D721Med (cell line): ENCODE measurements around the gene ZBTB5.
"Not testable (repeated sequence)": the region's sequence is repeated elsewhere in the genome, so short reads cannot be mapped to it uniquely, and the experiment has no call there.

ENCODE experiments used
- DNase-seq: peaks from one replicate; pipeline ENCODE4 v3.0.0; 2011; ENCODE audit warnings: low spot score; ENCODE audit not compliant: insufficient read length
- FAIRE-seq: peaks from 2 replicates; lab custom pipeline; 2011; peaks lifted over from hg19 to GRCh38; lab: Jason Lieb, UNC
- TF ChIP-seq, protein P1 (sequence below): IDR thresholded peaks from 2 replicates; pipeline ENCODE4 v1.5.1; 2012; ENCODE audit warnings: mild to moderate bottlenecking, control low read depth; ENCODE audit not compliant: insufficient read depth; ENCODE audit errors: missing control alignments

ZBTB5 gene

DNA sequence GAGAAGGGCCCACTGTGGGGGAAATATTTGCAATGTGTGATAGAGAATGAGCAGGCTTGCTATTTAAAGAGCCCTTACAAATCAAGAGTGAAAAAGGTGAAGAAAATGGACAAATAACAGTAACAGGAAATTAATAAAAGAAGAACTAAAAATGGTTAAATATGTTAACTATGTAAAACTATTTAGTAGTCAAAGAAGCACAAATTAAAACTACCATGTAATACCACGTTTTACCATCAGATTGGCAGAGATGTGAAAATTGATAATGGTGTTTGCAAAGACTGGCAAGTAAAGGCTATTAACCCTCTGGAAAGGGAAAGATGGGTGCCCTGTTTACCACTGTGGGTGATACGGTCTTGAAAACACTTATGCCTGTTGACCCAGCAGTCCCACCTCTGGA, 65.9 kb downstream of the ZBTB5 start:
- DNase-seq (no peak), FAIRE-seq (no peak)
- TF ChIP-seq, protein P1, sequence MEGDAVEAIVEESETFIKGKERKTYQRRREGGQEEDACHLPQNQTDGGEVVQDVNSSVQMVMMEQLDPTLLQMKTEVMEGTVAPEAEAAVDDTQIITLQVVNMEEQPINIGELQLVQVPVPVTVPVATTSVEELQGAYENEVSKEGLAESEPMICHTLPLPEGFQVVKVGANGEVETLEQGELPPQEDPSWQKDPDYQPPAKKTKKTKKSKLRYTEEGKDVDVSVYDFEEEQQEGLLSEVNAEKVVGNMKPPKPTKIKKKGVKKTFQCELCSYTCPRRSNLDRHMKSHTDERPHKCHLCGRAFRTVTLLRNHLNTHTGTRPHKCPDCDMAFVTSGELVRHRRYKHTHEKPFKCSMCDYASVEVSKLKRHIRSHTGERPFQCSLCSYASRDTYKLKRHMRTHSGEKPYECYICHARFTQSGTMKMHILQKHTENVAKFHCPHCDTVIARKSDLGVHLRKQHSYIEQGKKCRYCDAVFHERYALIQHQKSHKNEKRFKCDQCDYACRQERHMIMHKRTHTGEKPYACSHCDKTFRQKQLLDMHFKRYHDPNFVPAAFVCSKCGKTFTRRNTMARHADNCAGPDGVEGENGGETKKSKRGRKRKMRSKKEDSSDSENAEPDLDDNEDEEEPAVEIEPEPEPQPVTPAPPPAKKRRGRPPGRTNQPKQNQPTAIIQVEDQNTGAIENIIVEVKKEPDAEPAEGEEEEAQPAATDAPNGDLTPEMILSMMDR, result no peak

- TF ChIP-seq, protein P1, result no peak
- DNase-seq (no peak), FAIRE-seq (no peak)
Observed at GRCh38 chr9:37398464-37399025, 66.7 kb downstream of the ZBTB5 start.

- not testable (repeated sequence) for FAIRE-seq, DNase-seq
Observed at GRCh38 chr9:37397948-37398347, 67.3 kb downstream of the ZBTB5 start.

DNA sequence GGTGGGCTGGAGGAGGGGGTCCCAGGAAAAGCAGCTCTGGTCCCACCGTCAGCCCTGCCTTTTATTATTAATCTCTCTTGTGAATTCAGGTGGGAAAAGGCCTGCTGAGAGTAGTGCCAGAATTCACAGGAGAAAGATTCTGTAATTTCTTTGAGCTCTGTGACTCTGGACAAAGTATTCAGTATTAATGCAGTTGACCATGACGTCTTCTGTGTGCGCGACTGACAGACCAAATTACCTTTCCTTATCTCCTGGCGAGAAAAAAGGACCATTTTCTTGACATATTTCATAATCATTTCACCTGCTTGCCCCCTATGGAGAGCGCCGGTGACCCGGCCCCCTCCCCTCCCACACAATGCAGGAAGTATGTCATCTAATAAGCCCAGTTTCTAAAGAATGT, 69.6 kb downstream of the ZBTB5 start:
- TF ChIP-seq, protein P1, result no peak
- FAIRE-seq (no peak), DNase-seq (no peak)

DNA sequence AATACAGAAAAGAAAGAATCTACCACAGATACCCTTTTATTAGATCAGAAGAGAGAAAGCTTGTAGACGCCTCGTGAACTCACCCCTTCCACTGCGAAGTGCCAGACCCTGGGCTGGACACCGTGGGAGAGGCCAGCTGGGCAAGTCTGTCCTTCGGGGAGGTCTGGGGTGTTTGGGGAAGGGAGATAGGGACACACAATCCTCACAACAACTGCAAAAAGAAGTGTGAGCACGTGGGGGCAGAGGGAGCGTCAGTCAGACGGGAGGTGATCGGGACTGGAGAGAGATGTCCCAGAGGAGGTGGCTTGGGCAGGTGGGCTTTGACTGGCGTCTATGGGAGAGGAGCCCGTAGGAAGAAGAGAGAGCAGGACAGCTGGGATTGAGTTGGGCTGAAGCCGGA, 70.0 kb downstream of the ZBTB5 start:
- no peak for FAIRE-seq

DNA sequence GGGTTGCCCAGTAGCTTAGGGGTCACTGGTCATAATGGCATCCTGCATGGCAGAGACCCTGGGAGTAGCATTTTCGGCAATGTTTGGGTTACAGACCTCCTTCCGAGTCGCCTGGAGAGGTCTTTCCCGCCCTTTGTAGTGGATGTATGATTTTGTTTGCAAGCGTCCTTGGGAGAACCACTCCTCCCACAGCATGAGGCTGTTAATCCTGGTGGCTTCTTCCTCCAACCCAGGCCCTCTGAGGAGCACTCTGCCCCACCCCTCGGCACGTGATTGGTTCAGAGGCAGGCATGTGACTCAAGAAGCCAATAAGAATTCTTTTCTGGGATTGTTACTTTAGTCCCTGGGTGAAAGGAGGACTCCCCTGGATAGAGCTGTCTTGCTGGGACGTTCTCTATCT, 73.0 kb downstream of the ZBTB5 start:
- DNase-seq, result no peak
- TF ChIP-seq, protein P1, result no peak
- no peak for FAIRE-seq

More for the DNA sequence above, 70.0 kb downstream of the ZBTB5 start:
- TF ChIP-seq, protein P1, result no peak
- no peak for DNase-seq

GRCh38 chr9:37390759-37391158, 74.5 kb downstream of the ZBTB5 start:
- TF ChIP-seq, protein P1, result peak; percentile 27
- DNase-seq (no peak), FAIRE-seq (no peak)
